ENCODE measurements around the gene TMEM69.

DNA sequence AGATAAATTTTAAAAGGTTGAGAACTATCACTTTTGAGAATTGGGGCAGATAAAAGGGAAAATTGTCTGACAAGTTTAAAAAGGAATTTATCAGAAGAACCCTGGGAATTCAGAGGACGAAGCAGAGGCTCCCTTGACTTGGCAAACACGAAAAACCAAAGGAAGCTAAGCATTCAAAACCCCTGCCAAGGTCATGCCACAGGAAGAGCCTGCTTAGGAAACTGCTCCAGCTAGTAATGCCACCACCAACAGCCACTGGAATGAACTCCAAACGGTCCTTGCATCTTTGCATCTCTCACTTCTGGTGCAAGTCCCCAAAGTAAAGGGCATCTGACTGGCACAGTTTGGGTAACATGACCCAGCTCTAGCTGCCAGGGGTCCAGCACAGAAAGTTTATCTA, 8.9 kb upstream of the TMEM69 start:
- TF ChIP-seq, protein P1, sequence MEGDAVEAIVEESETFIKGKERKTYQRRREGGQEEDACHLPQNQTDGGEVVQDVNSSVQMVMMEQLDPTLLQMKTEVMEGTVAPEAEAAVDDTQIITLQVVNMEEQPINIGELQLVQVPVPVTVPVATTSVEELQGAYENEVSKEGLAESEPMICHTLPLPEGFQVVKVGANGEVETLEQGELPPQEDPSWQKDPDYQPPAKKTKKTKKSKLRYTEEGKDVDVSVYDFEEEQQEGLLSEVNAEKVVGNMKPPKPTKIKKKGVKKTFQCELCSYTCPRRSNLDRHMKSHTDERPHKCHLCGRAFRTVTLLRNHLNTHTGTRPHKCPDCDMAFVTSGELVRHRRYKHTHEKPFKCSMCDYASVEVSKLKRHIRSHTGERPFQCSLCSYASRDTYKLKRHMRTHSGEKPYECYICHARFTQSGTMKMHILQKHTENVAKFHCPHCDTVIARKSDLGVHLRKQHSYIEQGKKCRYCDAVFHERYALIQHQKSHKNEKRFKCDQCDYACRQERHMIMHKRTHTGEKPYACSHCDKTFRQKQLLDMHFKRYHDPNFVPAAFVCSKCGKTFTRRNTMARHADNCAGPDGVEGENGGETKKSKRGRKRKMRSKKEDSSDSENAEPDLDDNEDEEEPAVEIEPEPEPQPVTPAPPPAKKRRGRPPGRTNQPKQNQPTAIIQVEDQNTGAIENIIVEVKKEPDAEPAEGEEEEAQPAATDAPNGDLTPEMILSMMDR (IDR thresholded peaks at IDR 0.05) = no peak
- no peak for TF ChIP-seq POLR2A (IDR thresholded peaks at IDR 0.05)
